Smooth muscle cell (in vitro differentiated cells): ENCODE data around the gene TSPAN3. TPM values are rescaled to one million over a fixed set of nuclear protein-coding genes. Genes with fewer than 3 reads are reported as not detected.

ENCODE experiments used
- DNase-seq: peaks from one replicate; lab custom pipeline; 2025; ENCODE audit not compliant: unreplicated experiment; lab: John Stamatoyannopoulos, UW
- H2AFZ ChIP-seq: fragments of 200-600 bp; sonication (generic); 2 replicates; pipeline ENCODE4 v1.6.0; 2016; ENCODE audit warnings: antibody characterized with exemption, low read depth, mild to moderate bottlenecking
- H3F3A ChIP-seq: fragments of 200-600 bp; sonication (generic); 2 replicates; pipeline ENCODE4 v1.6.0; 2017; ENCODE audit warnings: antibody characterized with exemption, low read depth
- H3K27ac ChIP-seq: fragments of 200-600 bp; sonication (generic); 2 replicates; pipeline ENCODE4 v1.5.1; 2016; ENCODE audit warnings: low read depth, mild to moderate bottlenecking
- H3K27me3 ChIP-seq: fragments of 200-600 bp; sonication (generic); 2 replicates; pipeline ENCODE4 v1.6.1; 2016; ENCODE audit warnings: low read depth, mild to moderate bottlenecking
- H3K36me3 ChIP-seq: fragments of 200-600 bp; sonication (generic); 2 replicates; pipeline ENCODE4 v1.5.1; 2016; ENCODE audit warnings: low read depth
- H3K4me1 ChIP-seq: fragments of 200-600 bp; sonication (generic); 2 replicates; pipeline ENCODE4 v1.5.1; 2016; ENCODE audit warnings: low read depth
- H3K4me2 ChIP-seq: fragments of 200-600 bp; sonication (generic); 2 replicates; pipeline ENCODE4 v1.6.0; 2016; ENCODE audit warnings: mild to moderate bottlenecking
- H3K4me3 ChIP-seq: fragments of 200-600 bp; sonication (generic); 2 replicates; pipeline ENCODE4 v1.5.1; 2016; ENCODE audit warnings: mild to moderate bottlenecking
- H3K79me2 ChIP-seq: fragments of 200-600 bp; sonication (generic); 2 replicates; pipeline ENCODE4 v1.6.0; 2016; ENCODE audit warnings: low read depth, mild to moderate bottlenecking
- H3K9ac ChIP-seq: fragments of 200-600 bp; sonication (generic); 2 replicates; pipeline ENCODE4 v1.6.0; 2016; ENCODE audit warnings: low read depth
- H3K9me3 ChIP-seq: fragments of 200-600 bp; sonication (generic); replicated peaks from 2 replicates; pipeline ENCODE4 v1.5.1; 2016; ENCODE audit warnings: low read depth
- H4K20me1 ChIP-seq: fragments of 200-600 bp; sonication (generic); 2 replicates; pipeline ENCODE4 v1.6.0; 2016; ENCODE audit warnings: low read depth
- CTCF ChIP-seq: fragments of 200-600 bp; sonication (generic); IDR thresholded peaks from 2 replicates; pipeline ENCODE4 v1.5.1; 2017; ENCODE audit warnings: borderline replicate concordance, mild to moderate bottlenecking, antibody characterized with exemption; ENCODE audit not compliant: insufficient read depth, poor library complexity, severe bottlenecking
- WGBS: methylation state at CpG from one replicate; pipeline ENCODE4 v1.1.7; 2016; ENCODE audit warnings: low lambda C conversion rate; 5-methylcytosine and 5-hydroxymethylcytosine counted together
- polyA plus RNA-seq: library from polyadenylated mRNA; unstranded; fragments of >200 nt; fragmentation: Nextera tagmentation; extraction: Ambion mirVana; gene quantifications from 2 replicates; pipeline ENCODE4 v1.2.1, GENCODE V29; 2016
- total RNA-seq: library from RNA; depleted of rRNA; stranded (reverse); fragments of >200 nt; gene quantifications from 2 replicates; pipeline ENCODE4 v1.2.3, GENCODE V29; 2014

Gene TSPAN3
- total and polyA plus RNA-seq, 2 experiments from 2014 or later: 257 to 276 TPM

- H3K4me2 ChIP-seq: no peak overlapping the region
- H4K20me1 ChIP-seq: peaks cover 41% of the 10 kb centered on the region
- 96% methylated on average over 1 of the region's 1 CpG for WGBS
Observed at GRCh38 chr15:77048135-77048876, 22.6 kb downstream of the TSPAN3 start.

DNA sequence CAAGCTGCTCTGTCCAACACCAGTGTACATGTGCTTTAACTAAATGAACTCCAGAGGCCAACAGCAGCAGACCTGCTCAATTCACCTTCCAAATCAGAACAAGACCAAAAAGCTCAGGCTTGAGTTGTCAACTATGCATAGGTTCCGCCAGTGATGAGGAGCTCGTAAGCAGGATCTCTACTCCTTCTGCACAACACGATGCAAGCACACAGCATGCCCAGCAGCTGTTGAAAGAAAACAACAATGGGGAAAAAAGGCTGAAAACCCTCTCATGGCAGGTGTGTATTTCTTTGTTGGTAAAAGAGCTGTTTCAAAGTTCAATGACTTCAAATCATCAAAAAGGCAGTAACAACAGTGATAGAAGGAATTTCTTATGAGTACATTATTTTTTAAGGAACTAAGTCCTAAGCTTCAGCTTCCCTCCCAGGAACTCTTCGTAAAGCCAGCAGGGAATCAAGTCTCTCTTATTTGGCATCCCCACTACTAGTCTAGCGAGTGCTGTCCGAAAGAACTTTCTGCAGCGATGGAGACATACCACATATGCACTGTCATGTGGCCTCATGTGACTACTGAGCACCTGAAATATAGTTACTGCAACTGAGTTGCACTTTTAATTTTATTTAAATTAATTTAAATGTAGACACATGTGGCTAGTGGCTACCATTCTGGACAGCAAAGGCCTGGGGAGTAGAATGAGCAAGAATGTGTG is 24.1 kb downstream of the TSPAN3 start:
- WGBS: 97% methylated on average over 7 of the region's 7 CpGs

More at GRCh38 chr15:77048135-77048876, 22.6 kb downstream of the TSPAN3 start:
- no peaks in the 10 kb centered on the region for H3F3A ChIP-seq
- H3K27ac ChIP-seq: no peak overlapping the region
- no peak for TF ChIP-seq CTCF
- H3K4me1 ChIP-seq: no peaks in the 10 kb centered on the region
- no peak overlapping the region for H3K4me3 ChIP-seq
- no peak overlapping the region for H3K9ac ChIP-seq
- H3K36me3 ChIP-seq: peaks cover 25% of the 10 kb centered on the region
- H3K9me3 ChIP-seq: no peaks in the 10 kb centered on the region
- no peak for DNase-seq
- no peak overlapping the region for H2AFZ ChIP-seq
- no peaks in the 10 kb centered on the region for H3K27me3 ChIP-seq
- H3K79me2 ChIP-seq: peaks cover 6% of the 10 kb centered on the region

DNA sequence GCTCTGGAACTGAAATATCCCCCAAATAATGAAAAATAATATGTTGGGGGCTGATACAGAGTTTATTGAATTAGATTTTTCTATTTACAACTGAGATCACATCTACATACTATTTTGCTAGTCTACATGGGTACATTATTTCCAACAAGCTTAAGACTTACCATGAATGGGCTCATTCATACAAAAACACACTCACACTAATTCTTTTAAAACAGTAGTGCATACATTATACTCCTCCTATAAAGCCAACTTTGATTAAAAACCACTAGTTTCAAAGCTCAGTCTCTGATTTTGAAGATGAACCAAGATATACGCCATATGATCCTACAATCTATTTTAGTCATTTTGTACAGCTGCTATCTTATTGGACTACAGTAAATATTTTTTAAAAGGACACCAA is 24.9 kb downstream of the TSPAN3 start:
- 100% methylated on average over 1 of the region's 1 CpG for WGBS
- no peak overlapping the region for H3K27ac ChIP-seq

More for the DNA sequence above, 24.1 kb downstream of the TSPAN3 start:
- H3K4me3 ChIP-seq: no peak overlapping the region
- peaks cover 19% of the 10 kb centered on the region for H3K36me3 ChIP-seq
- no peaks in the 10 kb centered on the region for H3K9me3 ChIP-seq
- H4K20me1 ChIP-seq: peaks cover 29% of the 10 kb centered on the region
- no peaks in the 10 kb centered on the region for H3K4me1 ChIP-seq
- H3K9ac ChIP-seq: no peak overlapping the region
- no peak overlapping the region for H3K4me2 ChIP-seq
- no peak for TF ChIP-seq CTCF
- no peak for DNase-seq
- no peaks in the 10 kb centered on the region for H3K27me3 ChIP-seq
- no peak overlapping the region for H2AFZ ChIP-seq
- H3K79me2 ChIP-seq: peaks cover 6% of the 10 kb centered on the region
- H3F3A ChIP-seq: peaks cover under 1% of the 10 kb centered on the region
- H3K27ac ChIP-seq: no peak overlapping the region

More for the DNA sequence above, 24.9 kb downstream of the TSPAN3 start:
- no peak overlapping the region for H2AFZ ChIP-seq
- no peaks in the 10 kb centered on the region for H3K27me3 ChIP-seq
- no peak for TF ChIP-seq CTCF
- H3K79me2 ChIP-seq: peaks cover 6% of the 10 kb centered on the region
- DNase-seq: no peak
- peaks cover 19% of the 10 kb centered on the region for H3K36me3 ChIP-seq
- no peak overlapping the region for H3K4me2 ChIP-seq
- peaks cover 25% of the 10 kb centered on the region for H4K20me1 ChIP-seq
- H3K4me1 ChIP-seq: no peaks in the 10 kb centered on the region
- H3F3A ChIP-seq: peaks cover 4% of the 10 kb centered on the region
- no peaks in the 10 kb centered on the region for H3K9me3 ChIP-seq
- H3K9ac ChIP-seq: no peak overlapping the region
- H3K4me3 ChIP-seq: no peak overlapping the region
